Neural crest cell (in vitro differentiated cells): ENCODE measurements around the gene GPR171. TPM values are rescaled to one million over a fixed set of nuclear protein-coding genes. Genes with fewer than 3 reads are reported as not detected.

ENCODE experiments used
- DNase-seq: peaks from one replicate; pipeline ENCODE4 v3.0.0; 2021; ENCODE audit warnings: low read depth, mixed read lengths, low spot score
- H3K27ac Mint-ChIP-seq: one replicate; pipeline ENCODE4 v1.8.0; 2021; ENCODE audit warnings: mild to moderate bottlenecking, mixed read lengths; ENCODE audit not compliant: unreplicated experiment
- H3K27me3 Mint-ChIP-seq: 2 replicates; pipeline ENCODE4 v1.8.0; 2021; ENCODE audit warnings: low read depth, mild to moderate bottlenecking, mixed read lengths
- H3K36me3 Mint-ChIP-seq: 2 replicates; pipeline ENCODE4 v1.8.0; 2021; ENCODE audit warnings: low read depth, mild to moderate bottlenecking, mixed read lengths
- H3K4me1 Mint-ChIP-seq: 2 replicates; pipeline ENCODE4 v1.8.0; 2021; ENCODE audit warnings: mixed read lengths
- H3K4me3 Mint-ChIP-seq: one replicate; pipeline ENCODE4 v1.8.0; 2021; ENCODE audit warnings: mild to moderate bottlenecking, mixed read lengths
- H3K9me3 Mint-ChIP-seq: 2 replicates; pipeline ENCODE4 v1.8.0; 2021; ENCODE audit warnings: mixed read lengths
- total RNA-seq: library from RNA; stranded (reverse); gene quantifications from 2 replicates; pipeline ENCODE4 v1.2.1, GENCODE V29; 2021
- TF ChIP-seq, protein P1 (sequence below): fragments of 200-600 bp; sonication (generic); conservative IDR thresholded peaks from 2 replicates; pipeline ENCODE4 v1.5.0; 2021; ENCODE audit warnings: antibody characterized with exemption, mild to moderate bottlenecking

Gene GPR171
- total RNA-seq, 1 donor from 2014 or later = not detected

GRCh38 chr3:151197981-151198767, 4.8 kb downstream of the GPR171 start:
- TF ChIP-seq, protein P1, sequence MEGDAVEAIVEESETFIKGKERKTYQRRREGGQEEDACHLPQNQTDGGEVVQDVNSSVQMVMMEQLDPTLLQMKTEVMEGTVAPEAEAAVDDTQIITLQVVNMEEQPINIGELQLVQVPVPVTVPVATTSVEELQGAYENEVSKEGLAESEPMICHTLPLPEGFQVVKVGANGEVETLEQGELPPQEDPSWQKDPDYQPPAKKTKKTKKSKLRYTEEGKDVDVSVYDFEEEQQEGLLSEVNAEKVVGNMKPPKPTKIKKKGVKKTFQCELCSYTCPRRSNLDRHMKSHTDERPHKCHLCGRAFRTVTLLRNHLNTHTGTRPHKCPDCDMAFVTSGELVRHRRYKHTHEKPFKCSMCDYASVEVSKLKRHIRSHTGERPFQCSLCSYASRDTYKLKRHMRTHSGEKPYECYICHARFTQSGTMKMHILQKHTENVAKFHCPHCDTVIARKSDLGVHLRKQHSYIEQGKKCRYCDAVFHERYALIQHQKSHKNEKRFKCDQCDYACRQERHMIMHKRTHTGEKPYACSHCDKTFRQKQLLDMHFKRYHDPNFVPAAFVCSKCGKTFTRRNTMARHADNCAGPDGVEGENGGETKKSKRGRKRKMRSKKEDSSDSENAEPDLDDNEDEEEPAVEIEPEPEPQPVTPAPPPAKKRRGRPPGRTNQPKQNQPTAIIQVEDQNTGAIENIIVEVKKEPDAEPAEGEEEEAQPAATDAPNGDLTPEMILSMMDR = no peak
- no peak for DNase-seq
- Mint-ChIP-seq H3K27ac (no peak overlapping the region), H3K36me3 (peaks cover 15% of the 10 kb centered on the region), H3K4me1 (peaks cover 17% of the 10 kb centered on the region), H3K9me3 (no peaks in the 10 kb centered on the region), H3K4me3 (no peak overlapping the region), H3K27me3 (no peaks in the 10 kb centered on the region)

DNA sequence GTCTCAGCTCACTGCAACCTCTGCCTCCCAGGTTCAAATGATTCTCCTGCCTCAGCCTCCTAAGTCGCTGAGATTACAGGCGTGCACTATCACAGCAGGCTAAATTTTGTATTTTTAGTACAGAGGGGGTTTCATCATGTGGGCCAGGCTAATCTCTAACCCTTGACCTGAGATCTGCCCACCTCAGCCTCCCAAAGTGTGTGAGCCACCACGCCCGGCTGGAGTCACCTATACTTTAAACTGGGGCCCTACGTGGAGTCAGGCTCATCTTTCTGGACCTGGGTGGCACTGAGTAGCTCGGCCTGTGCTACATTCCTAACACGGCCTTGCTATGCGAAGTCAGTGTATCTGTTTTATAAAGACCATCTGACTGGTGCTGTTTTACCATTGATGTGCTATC, 5.8 kb downstream of the GPR171 start:
- TF ChIP-seq, protein P1 = no peak
- no peak overlapping the region for H3K4me3 Mint-ChIP-seq
- H3K9me3 Mint-ChIP-seq = no peaks in the 10 kb centered on the region
- no peak for DNase-seq
- peaks cover 21% of the 10 kb centered on the region for H3K36me3 Mint-ChIP-seq
- peaks cover 17% of the 10 kb centered on the region for H3K4me1 Mint-ChIP-seq
- H3K27ac Mint-ChIP-seq = no peak overlapping the region
- no peaks in the 10 kb centered on the region for H3K27me3 Mint-ChIP-seq

DNA sequence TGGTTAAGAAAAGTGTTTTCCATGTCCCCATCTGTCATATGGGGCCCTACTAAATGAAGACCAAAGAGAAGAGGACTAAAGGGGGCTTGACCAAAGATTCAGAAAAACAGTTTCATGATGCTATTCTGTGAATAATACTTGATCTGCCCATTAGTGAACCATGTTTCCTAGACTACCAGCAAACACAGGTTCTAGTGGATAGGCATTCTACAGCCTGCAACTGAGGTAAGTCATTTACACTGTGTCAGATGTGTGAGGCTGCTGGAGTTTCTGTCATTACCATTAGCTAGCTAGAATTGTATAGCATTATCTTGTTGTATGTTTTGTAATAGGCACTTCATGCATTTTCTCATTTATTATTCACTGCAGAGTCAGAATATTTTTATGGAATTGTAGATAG, 6.6 kb downstream of the GPR171 start:
- peaks cover 17% of the 10 kb centered on the region for H3K4me1 Mint-ChIP-seq
- H3K27ac Mint-ChIP-seq = no peak overlapping the region
- TF ChIP-seq, protein P1 = no peak
- no peaks in the 10 kb centered on the region for H3K9me3 Mint-ChIP-seq
- no peaks in the 10 kb centered on the region for H3K27me3 Mint-ChIP-seq
- H3K36me3 Mint-ChIP-seq = peaks cover 22% of the 10 kb centered on the region
- H3K4me3 Mint-ChIP-seq = no peak overlapping the region
- no peak for DNase-seq

- TF ChIP-seq, protein P1 = no peak
- Mint-ChIP-seq H3K27me3 (no peaks in the 10 kb centered on the region), H3K36me3 (peaks cover 27% of the 10 kb centered on the region), H3K9me3 (no peaks in the 10 kb centered on the region), H3K4me1 (peaks cover 17% of the 10 kb centered on the region), H3K4me3 (no peak overlapping the region), H3K27ac (no peak overlapping the region)
- DNase-seq = no peak
Observed at GRCh38 chr3:151195826-151196225, 7.2 kb downstream of the GPR171 start.

GRCh38 chr3:151192545-151192944, 10.5 kb downstream of the GPR171 start:
- no peaks in the 10 kb centered on the region for H3K27me3 Mint-ChIP-seq
- no peak overlapping the region for H3K4me3 Mint-ChIP-seq
- no peaks in the 10 kb centered on the region for H3K9me3 Mint-ChIP-seq
- no peak for DNase-seq
- no peak overlapping the region for H3K27ac Mint-ChIP-seq
- TF ChIP-seq, protein P1 = no peak
- peaks cover 11% of the 10 kb centered on the region for H3K4me1 Mint-ChIP-seq
- peaks cover 25% of the 10 kb centered on the region for H3K36me3 Mint-ChIP-seq
